GM12892 (cell line): ENCODE results near the gene RNF103.

Source experiments
- POLR2A ChIP-seq: IDR thresholded peaks from 2 replicates; pipeline ENCODE4 v1.6.1; 2011; ENCODE audit warnings: low read depth, low read length, control low read depth
- POLR2AphosphoS5 ChIP-seq: IDR thresholded peaks from 2 replicates; pipeline ENCODE4 v1.6.1; 2011; ENCODE audit warnings: low read depth, low read length, control low read depth
- TAF1 ChIP-seq: IDR thresholded peaks from 2 replicates; pipeline ENCODE4 v1.6.1; 2011; ENCODE audit warnings: low read depth, mild to moderate bottlenecking, control low read depth, low read length, borderline replicate concordance

DNA sequence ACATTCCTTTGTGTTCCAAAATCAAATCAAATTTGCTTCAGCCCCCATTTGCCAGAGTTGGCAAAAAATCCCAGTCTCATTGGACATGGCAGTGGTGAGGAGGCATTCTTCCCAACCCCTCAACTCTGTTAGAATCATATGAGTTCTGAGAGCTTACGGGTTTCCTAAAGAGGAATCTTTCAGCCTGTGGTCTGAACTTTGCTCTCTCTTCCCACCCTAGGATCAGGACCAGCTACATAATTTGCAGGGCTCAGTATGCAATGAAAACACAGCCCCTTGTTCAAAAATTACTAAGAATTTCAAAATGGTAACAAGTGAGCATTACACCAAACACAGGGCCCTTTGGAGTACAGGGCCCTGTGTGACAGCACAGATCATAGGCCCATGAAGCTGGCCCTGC lies 49.3 kb upstream of the RNF103 start:
- TF ChIP-seq POLR2A (no peak), POLR2AphosphoS5 (no peak), TAF1 (no peak)
